GM12878 (cell line): Measurements from ENCODE around the gene SPTLC3. TPM values are rescaled to one million over a fixed set of nuclear protein-coding genes. Genes with fewer than 3 reads are reported as not detected.

ENCODE experiments used
- ATAC-seq: fragments of 200-7000 bp; cut with Tn5 transposase; 3 replicates; pipeline ENCODE4 v1.9.1; 2020; ENCODE audit warnings: mild to moderate bottlenecking, moderate library complexity
- BruUV-seq: library from RNA; stranded (reverse); fragments of 400-500 nt; replicated peaks from 2 replicates; lab custom pipeline; 2021; lab: Mats Ljungman, UMichigan
- CTCF ChIA-PET: fragments of 300-600 bp; sonication (Branson Sonifier 250); formaldehyde crosslinking; extraction: SDS; loops from one replicate; lab custom pipeline; 2021; ENCODE audit warnings: inconsistent platforms; lab: Yijun Ruan, JAX
- POLR2A ChIA-PET: fragments of 350-600 bp; formaldehyde crosslinking; extraction: SDS; loops from one replicate; lab custom pipeline; 2021; ENCODE audit warnings: inconsistent platforms; lab: Charles Lee
- RAD21 ChIA-PET: fragments of 300-600 bp; sonication (Branson Sonifier 250); formaldehyde crosslinking; loops from one replicate; lab custom pipeline; 2023; ENCODE audit warnings: antibody characterized with exemption; ENCODE audit not compliant: unreplicated experiment; lab: Charles Lee
- SMC1A ChIA-PET: fragments of 300-600 bp; sonication (Branson Sonifier 250); formaldehyde crosslinking; loops from one replicate; lab custom pipeline; 2023; ENCODE audit not compliant: unreplicated experiment, uncharacterized antibody; lab: Charles Lee
- DNase-seq: peaks from one replicate; pipeline ENCODE4 v3.0.0-alpha.2; 2011; ENCODE audit warnings: low read depth, low spot score
- FAIRE-seq: peaks from 3 replicates; lab custom pipeline; 2011; peaks lifted over from hg19 to GRCh38; lab: Jason Lieb, UNC
- H2AFZ ChIP-seq: 2 replicates; pipeline ENCODE4 v1.6.0; 2011; ENCODE audit warnings: low read depth, low read length, control low read depth; ENCODE audit not compliant: control insufficient read depth
- H3K27ac ChIP-seq: 2 replicates; pipeline ENCODE4 v1.5.1; 2011; ENCODE audit warnings: control low read depth; ENCODE audit not compliant: control insufficient read depth, insufficient read depth
- H3K27me3 ChIP-seq, 2 experiments: replicated peaks in 1 of 2; 2 replicates each; pipeline versions ENCODE4 v1.6.0 to v1.6.1; 2011; ENCODE audit warnings: low read length in 1 of 2; ENCODE audit not compliant: control insufficient read depth in 2 of 2, insufficient read depth in 2 of 2
- H3K36me3 ChIP-seq, 2 experiments: 2 replicates each; pipeline ENCODE4 v1.5.1; 2011; ENCODE audit warnings: low read length in 1 of 2; ENCODE audit not compliant: control insufficient read depth in 2 of 2, insufficient read depth in 2 of 2
- H3K4me1 ChIP-seq: 2 replicates; pipeline ENCODE4 v1.6.1; 2011; ENCODE audit warnings: mild to moderate bottlenecking, low read length, moderate library complexity, mixed read lengths; ENCODE audit not compliant: control insufficient read depth, insufficient read depth
- H3K4me2 ChIP-seq: 2 replicates; pipeline ENCODE4 v1.6.0; 2011; ENCODE audit warnings: control low read depth; ENCODE audit not compliant: control insufficient read depth, insufficient read depth
- H3K4me3 ChIP-seq: fragments of 200-600 bp; sonication (generic); 2 replicates; pipeline ENCODE4 v1.5.1; 2016
- H3K79me2 ChIP-seq: 2 replicates; pipeline ENCODE4 v1.6.0; 2011; ENCODE audit warnings: low read length; ENCODE audit not compliant: control insufficient read depth, insufficient read depth
- H3K9ac ChIP-seq: 2 replicates; pipeline ENCODE4 v1.8.0; 2011; ENCODE audit warnings: low read length, control low read depth, mixed read lengths; ENCODE audit not compliant: control insufficient read depth, insufficient read depth
- H3K9me3 ChIP-seq: replicated peaks from 3 replicates; pipeline ENCODE4 v1.5.1; 2011; ENCODE audit warnings: mild to moderate bottlenecking, low read length; ENCODE audit not compliant: control insufficient read depth, insufficient read depth
- H4K20me1 ChIP-seq: 2 replicates; pipeline ENCODE4 v1.6.0; 2011; ENCODE audit not compliant: control insufficient read depth, insufficient read depth
- ATF2 ChIP-seq: IDR thresholded peaks from 2 replicates; pipeline ENCODE4 v1.6.1; 2012; ENCODE audit warnings: low read length, inconsistent platforms
- CHD2 ChIP-seq: IDR thresholded peaks from 2 replicates; pipeline ENCODE4 v1.6.1; 2011; ENCODE audit warnings: low read depth, low read length, improper control_type of control experiment, borderline replicate concordance
- CREB1 ChIP-seq: IDR thresholded peaks from 2 replicates; pipeline ENCODE4 v1.6.1; 2012; ENCODE audit warnings: low read depth, mild to moderate bottlenecking, inconsistent platforms
- HCFC1 ChIP-seq: fragments of 150-350 bp; IDR thresholded peaks from 2 replicates; pipeline ENCODE4 v1.6.1; 2014; ENCODE audit warnings: low read length
- HDAC2 ChIP-seq: fragments of 200-600 bp; sonication (generic); IDR thresholded peaks from 2 replicates; pipeline ENCODE4 v1.6.1; 2017
- HDGF ChIP-seq: fragments of 450-650 bp; IDR thresholded peaks from 2 replicates; pipeline ENCODE4 v1.6.1; 2016; ENCODE audit warnings: antibody characterized with exemption
- IKZF2 ChIP-seq, 2 experiments: fragments of 450-650 bp; IDR thresholded peaks; 2 replicates each; pipeline ENCODE4 v1.6.1; 2017; ENCODE audit warnings: mild to moderate bottlenecking in 2 of 2, moderate library complexity in 2 of 2
- MTA3 ChIP-seq: IDR thresholded peaks from 2 replicates; pipeline ENCODE4 v1.6.1; 2012; ENCODE audit warnings: low read length, inconsistent platforms, borderline replicate concordance
- MYB ChIP-seq: fragments of 150-350 bp; IDR thresholded peaks from 2 replicates; pipeline ENCODE4 v1.6.1; 2014; ENCODE audit warnings: mild to moderate bottlenecking, low read depth, low read length, borderline replicate concordance
- MYC ChIP-seq: IDR thresholded peaks from 2 replicates; pipeline ENCODE4 v1.6.1; 2011; ENCODE audit warnings: mild to moderate bottlenecking, low read length, moderate library complexity, inconsistent platforms; ENCODE audit not compliant: insufficient read depth, insufficient replicate concordance, insufficient read length, severe bottlenecking
- NFYB ChIP-seq: IDR thresholded peaks from 2 replicates; pipeline ENCODE4 v1.6.1; 2011; ENCODE audit warnings: low read depth, mild to moderate bottlenecking, low read length, improper control_type of control experiment, moderate library complexity; ENCODE audit not compliant: insufficient read depth
- NKRF ChIP-seq: fragments of 450-650 bp; conservative IDR thresholded peaks from 2 replicates; pipeline ENCODE4 v1.6.1; 2017; ENCODE audit warnings: mild to moderate bottlenecking, moderate library complexity
- POU2F2 ChIP-seq: IDR thresholded peaks from 3 replicates; pipeline ENCODE4 v1.6.1; 2011; ENCODE audit warnings: low read depth, mild to moderate bottlenecking, low read length, borderline replicate concordance
- SREBF1 ChIP-seq: IDR thresholded peaks from 2 replicates; pipeline ENCODE4 v1.6.1; 2012; ENCODE audit warnings: mild to moderate bottlenecking, low read length
- ZBED1 ChIP-seq: IDR thresholded peaks from 2 replicates; pipeline ENCODE4 v1.6.1; 2016; ENCODE audit warnings: borderline replicate concordance
- WGBS: methylation state at CpG from one replicate; pipeline ENCODE4 v1.1.6; 2016; ENCODE audit warnings: low lambda C conversion rate; ENCODE audit not compliant: insufficient replicate concordance, insufficient coverage; ENCODE audit errors: missing lambda C conversion rate; 5-methylcytosine and 5-hydroxymethylcytosine counted together
- in situ Hi-C: fragments of 300-500 bp; cut with MboI; formaldehyde crosslinking; loops from 9 replicates; pipeline ENCODE4 v1.14.3; 2018; ENCODE audit warnings: mixed read lengths
- intact Hi-C: fragments of 100-400 bp; cut with micrococcal nuclease; formaldehyde crosslinking; loops from one replicate; pipeline ENCODE4 v1.14.2; 2022; ENCODE audit not compliant: unreplicated experiment
- polyA plus RNA-seq, 11 experiments: library from polyadenylated mRNA; depleted of rRNA in 4 of 11; unstranded in 6 of 11; stranded (reverse) in 5 of 11; fragments of >200 nt; fragmentation: Nextera tagmentation in 4 of 11; fragmentation: Illumina TruSeq in 1 of 11; extraction: Ambion mirVana in 4 of 11; extraction: Trizol in 1 of 11; gene quantifications; 1 replicate in 1 of 11; 2 replicates in 10 of 11; pipeline versions ENCODE4 v1.2.1 to v1.2.3, GENCODE V29; 2011 to 2016; ENCODE audit warnings: inconsistent platforms in 2 of 11, missing spikeins in 2 of 11, low read depth in 1 of 11
- total RNA-seq, 4 experiments: library from RNA; depleted of rRNA in 3 of 4; stranded (reverse); fragments of >200 nt in 3 of 4; fragmentation: Illumina TruSeq in 1 of 4; extraction: Trizol in 1 of 4; gene quantifications; 2 replicates each; pipeline versions ENCODE4 v1.2.1 to v1.2.3, GENCODE V29; 2013 to 2021
- TF ChIP-seq, protein P1 (sequence below): fragments of 450-650 bp; IDR thresholded peaks from 2 replicates; pipeline ENCODE4 v1.6.1; 2016; ENCODE audit warnings: mild to moderate bottlenecking
- TF ChIP-seq, protein P2 (sequence below): fragments of 450-650 bp; IDR thresholded peaks from 2 replicates; pipeline ENCODE4 v1.6.1; 2017; ENCODE audit warnings: low read depth, mild to moderate bottlenecking, moderate library complexity
- TF ChIP-seq, protein P3 (sequence below): IDR thresholded peaks from 2 replicates; pipeline ENCODE4 v1.6.1; 2012; ENCODE audit warnings: low read depth, low read length, improper control_type of control experiment

Gene SPTLC3
- total and polyA plus RNA-seq, 10 of the 15 experiments (the other 5 are each of a cell fraction or from before 2014, with no cell fraction given), result 0.04 to 0.29 (median 0.06) TPM; not detected in 7

- H3K9me3 ChIP-seq, result no peaks in the 10 kb centered on the region; the same call in 2 of the 3 replicates
- no peak overlapping the region for H2AFZ ChIP-seq
- no peaks in the 10 kb centered on the region for H3K79me2 ChIP-seq
- in situ Hi-C loops (no loop called here), intact Hi-C loops (no loop called here)
- SMC1A ChIA-PET, result no interaction called here
- H3K27me3 ChIP-seq, result no peaks in the 10 kb centered on the region; a peak in 1 of 4 replicates
- H3K4me2 ChIP-seq, result no peak overlapping the region
- TF ChIP-seq, protein P1, sequence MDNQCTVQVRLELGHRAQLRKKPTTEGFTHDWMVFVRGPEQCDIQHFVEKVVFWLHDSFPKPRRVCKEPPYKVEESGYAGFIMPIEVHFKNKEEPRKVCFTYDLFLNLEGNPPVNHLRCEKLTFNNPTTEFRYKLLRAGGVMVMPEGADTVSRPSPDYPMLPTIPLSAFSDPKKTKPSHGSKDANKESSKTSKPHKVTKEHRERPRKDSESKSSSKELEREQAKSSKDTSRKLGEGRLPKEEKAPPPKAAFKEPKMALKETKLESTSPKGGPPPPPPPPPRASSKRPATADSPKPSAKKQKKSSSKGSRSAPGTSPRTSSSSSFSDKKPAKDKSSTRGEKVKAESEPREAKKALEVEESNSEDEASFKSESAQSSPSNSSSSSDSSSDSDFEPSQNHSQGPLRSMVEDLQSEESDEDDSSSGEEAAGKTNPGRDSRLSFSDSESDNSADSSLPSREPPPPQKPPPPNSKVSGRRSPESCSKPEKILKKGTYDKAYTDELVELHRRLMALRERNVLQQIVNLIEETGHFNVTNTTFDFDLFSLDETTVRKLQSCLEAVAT, result no peak
- TF ChIP-seq MYB (no peak), SREBF1 (no peak), CHD2 (no peak), IKZF2 (IDR thresholded peaks at IDR 0.05) (no peak), POU2F2 (no peak), CREB1 (no peak), MYC (no peak), ZBED1 (no peak), NKRF (no peak), ATF2 (no peak), MTA3 (no peak), HDGF (no peak), NFYB (no peak), HCFC1 (no peak), HDAC2 (no peak)
- TF ChIP-seq, protein P2, sequence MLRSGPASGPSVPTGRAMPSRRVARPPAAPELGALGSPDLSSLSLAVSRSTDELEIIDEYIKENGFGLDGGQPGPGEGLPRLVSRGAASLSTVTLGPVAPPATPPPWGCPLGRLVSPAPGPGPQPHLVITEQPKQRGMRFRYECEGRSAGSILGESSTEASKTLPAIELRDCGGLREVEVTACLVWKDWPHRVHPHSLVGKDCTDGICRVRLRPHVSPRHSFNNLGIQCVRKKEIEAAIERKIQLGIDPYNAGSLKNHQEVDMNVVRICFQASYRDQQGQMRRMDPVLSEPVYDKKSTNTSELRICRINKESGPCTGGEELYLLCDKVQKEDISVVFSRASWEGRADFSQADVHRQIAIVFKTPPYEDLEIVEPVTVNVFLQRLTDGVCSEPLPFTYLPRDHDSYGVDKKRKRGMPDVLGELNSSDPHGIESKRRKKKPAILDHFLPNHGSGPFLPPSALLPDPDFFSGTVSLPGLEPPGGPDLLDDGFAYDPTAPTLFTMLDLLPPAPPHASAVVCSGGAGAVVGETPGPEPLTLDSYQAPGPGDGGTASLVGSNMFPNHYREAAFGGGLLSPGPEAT, result no peak
- TF ChIP-seq, protein P3, sequence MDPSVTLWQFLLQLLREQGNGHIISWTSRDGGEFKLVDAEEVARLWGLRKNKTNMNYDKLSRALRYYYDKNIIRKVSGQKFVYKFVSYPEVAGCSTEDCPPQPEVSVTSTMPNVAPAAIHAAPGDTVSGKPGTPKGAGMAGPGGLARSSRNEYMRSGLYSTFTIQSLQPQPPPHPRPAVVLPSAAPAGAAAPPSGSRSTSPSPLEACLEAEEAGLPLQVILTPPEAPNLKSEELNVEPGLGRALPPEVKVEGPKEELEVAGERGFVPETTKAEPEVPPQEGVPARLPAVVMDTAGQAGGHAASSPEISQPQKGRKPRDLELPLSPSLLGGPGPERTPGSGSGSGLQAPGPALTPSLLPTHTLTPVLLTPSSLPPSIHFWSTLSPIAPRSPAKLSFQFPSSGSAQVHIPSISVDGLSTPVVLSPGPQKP, result no peak
- CTCF ChIA-PET, result no interaction called here
- ATAC-seq (no peak), DNase-seq (no peak), FAIRE-seq (no peak)
- no peaks in the 10 kb centered on the region for H3K36me3 ChIP-seq
- no peaks in the 10 kb centered on the region for H4K20me1 ChIP-seq
- H3K27ac ChIP-seq, result no peak overlapping the region
- RAD21 ChIA-PET, result no interaction called here
- H3K9ac ChIP-seq, result no peak overlapping the region
- no TSS peak for BruUV-seq
- no peak overlapping the region for H3K4me3 ChIP-seq
- POLR2A ChIA-PET, result no interaction called here
- H3K4me1 ChIP-seq, result no peaks in the 10 kb centered on the region
- 19% methylated on average over 2 of the region's 2 CpGs for WGBS
Observed at GRCh38 chr20:13024596-13024995, 15.8 kb downstream of the SPTLC3 start.
